Endothelial cell of umbilical vein (primary cell): ENCODE data around the gene SLC44A1. TPM values are rescaled to one million over a fixed set of nuclear protein-coding genes. Genes with fewer than 3 reads are reported as not detected.

Experiments
- BruUV-seq: library from RNA; stranded (reverse); fragments of 400-500 nt; replicated peaks from 2 replicates; lab custom pipeline; 2021; lab: Mats Ljungman, UMichigan
- CTCF ChIA-PET: fragments of 300-600, 350-600 bp; sonication (Branson Sonifier 250); formaldehyde crosslinking; loops from one replicate; lab custom pipeline; 2021; ENCODE audit warnings: antibody characterized with exemption, inconsistent platforms; lab: Charles Lee
- POLR2A ChIA-PET: fragments of 300-600, 350-600 bp; sonication (Branson Sonifier 250); formaldehyde crosslinking; loops from one replicate; lab custom pipeline; 2021; ENCODE audit warnings: antibody characterized with exemption, inconsistent platforms; lab: Charles Lee
- DNase-seq: peaks from one replicate; pipeline ENCODE4 v3.0.0-alpha.2; 2011; ENCODE audit warnings: low read depth, low spot score
- FAIRE-seq: peaks from 2 replicates; lab custom pipeline; 2011; peaks lifted over from hg19 to GRCh38; lab: Jason Lieb, UNC
- H2AFZ ChIP-seq: 2 replicates; pipeline ENCODE4 v1.6.0; 2012; ENCODE audit warnings: low read depth, low read length, control low read depth, inconsistent platforms
- H3K27ac ChIP-seq: 2 replicates; pipeline ENCODE4 v1.5.1; 2011; ENCODE audit warnings: low read depth, mild to moderate bottlenecking, control low read depth, low read length, moderate library complexity; ENCODE audit not compliant: insufficient read depth
- H3K27me3 ChIP-seq, 2 experiments: 2 replicates each; pipeline versions ENCODE4 v1.6.0 to v1.6.1; 2011; ENCODE audit warnings: low read length in 2 of 2, mixed read lengths in 1 of 2; ENCODE audit not compliant: control insufficient read depth in 2 of 2, insufficient read depth in 2 of 2
- H3K36me3 ChIP-seq, 2 experiments: 2 replicates in 1 of 2; 3 replicates in 1 of 2; pipeline ENCODE4 v1.5.1; 2011; ENCODE audit warnings: low read length in 2 of 2, mild to moderate bottlenecking in 1 of 2, moderate library complexity in 1 of 2; ENCODE audit not compliant: control insufficient read depth in 2 of 2, insufficient read depth in 2 of 2; ENCODE audit errors: extremely low read depth in 1 of 2
- H3K4me1 ChIP-seq: 3 replicates; pipeline ENCODE4 v1.5.1; 2011; ENCODE audit warnings: mild to moderate bottlenecking, low read length; ENCODE audit not compliant: control insufficient read depth, insufficient read depth; ENCODE audit errors: extremely low read depth
- H3K4me2 ChIP-seq: 2 replicates; pipeline ENCODE4 v1.6.1; 2011; ENCODE audit warnings: low read length, control low read depth, mixed read lengths; ENCODE audit not compliant: insufficient read depth
- H3K4me3 ChIP-seq, 3 experiments: fragments of 200-600 bp in 1 of 3; sonication (generic), shearing (Covaris generic) in 1 of 3; replicated peaks in 1 of 3; 2 replicates each; pipeline ENCODE4 v1.5.1; 2011 to 2016; ENCODE audit warnings: control low read depth in 3 of 3, low read length in 3 of 3, mild to moderate bottlenecking in 2 of 3, inconsistent platforms in 1 of 3, low read depth in 1 of 3, moderate library complexity in 1 of 3; ENCODE audit not compliant: insufficient read depth in 1 of 3
- H3K79me2 ChIP-seq: 2 replicates; pipeline ENCODE4 v1.6.0; 2012; ENCODE audit warnings: low read length, inconsistent platforms; ENCODE audit not compliant: control insufficient read depth, insufficient read depth
- H3K9ac ChIP-seq: replicated peaks from 2 replicates; pipeline ENCODE3; 2011; ENCODE audit warnings: low read length, control low read depth; ENCODE audit not compliant: insufficient read depth; ENCODE audit errors: extremely low read depth
- H3K9me1 ChIP-seq: replicated peaks from 3 replicates; pipeline ENCODE4 v1.6.0; 2011; ENCODE audit warnings: mild to moderate bottlenecking, low read length; ENCODE audit not compliant: control insufficient read depth, insufficient read depth; ENCODE audit errors: extremely low read depth
- H3K9me3 ChIP-seq: replicated peaks from 2 replicates; pipeline ENCODE4 v1.5.1; 2012; ENCODE audit warnings: low read length, inconsistent platforms; ENCODE audit not compliant: control insufficient read depth, insufficient read depth
- H4K20me1 ChIP-seq: replicated peaks from 2 replicates; pipeline ENCODE3; 2011; ENCODE audit warnings: mild to moderate bottlenecking, low read length; ENCODE audit not compliant: control insufficient read depth, insufficient read depth; ENCODE audit errors: extremely low read depth
- EZH2 ChIP-seq: IDR thresholded peaks from 2 replicates; pipeline ENCODE4 v1.6.1; 2012; ENCODE audit warnings: borderline replicate concordance, low read depth, mild to moderate bottlenecking, moderate library complexity, low read length, inconsistent platforms; ENCODE audit not compliant: severe bottlenecking
- FOS ChIP-seq: IDR thresholded peaks from 2 replicates; pipeline ENCODE4 v1.6.1; 2011; ENCODE audit warnings: mild to moderate bottlenecking, low read length, moderate library complexity, borderline replicate concordance; ENCODE audit not compliant: insufficient read depth
- GATA2 ChIP-seq: IDR thresholded peaks from 2 replicates; pipeline ENCODE4 v1.7.0; 2011; ENCODE audit warnings: low read depth, mild to moderate bottlenecking, moderate library complexity, mixed read lengths, low read length; ENCODE audit not compliant: insufficient read length, insufficient read depth
- JUN ChIP-seq: IDR thresholded peaks from 2 replicates; pipeline ENCODE4 v1.6.1; 2011; ENCODE audit warnings: borderline replicate concordance, low read depth; ENCODE audit not compliant: insufficient read length, insufficient read depth
- MYC ChIP-seq: IDR thresholded peaks from one replicate; pipeline ENCODE4 v1.6.1; 2011; ENCODE audit warnings: mild to moderate bottlenecking, low read depth, low read length
- POLR2A ChIP-seq: IDR thresholded peaks from 2 replicates; pipeline ENCODE4 v1.6.1; 2012; ENCODE audit warnings: low read depth, mild to moderate bottlenecking, control low read depth, low read length
- POLR2AphosphoS5 ChIP-seq: IDR thresholded peaks from 2 replicates; pipeline ENCODE4 v1.6.1; 2012; ENCODE audit warnings: low read depth, mild to moderate bottlenecking, control low read depth, low read length, moderate library complexity; ENCODE audit not compliant: insufficient read depth
- dilution Hi-C: fragments of 300-500 bp; cut with MboI; formaldehyde crosslinking; loops from one replicate; pipeline ENCODE4 v1.15.0; 2019; ENCODE audit warnings: low sequenced_read_pairs; ENCODE audit not compliant: extremely low pct_ligation_motif_present
- intact Hi-C: fragments of 100-400 bp; cut with micrococcal nuclease; formaldehyde crosslinking; loops from one replicate; pipeline ENCODE4 v1.10.0; 2022
- polyA plus RNA-seq, 4 experiments: library from polyadenylated mRNA; depleted of rRNA in 3 of 4; stranded (reverse) in 3 of 4; unstranded in 1 of 4; fragments of >200 nt; gene quantifications; 2 replicates each; pipeline versions ENCODE4 v1.2.1 to v1.2.3, GENCODE V29; 2011 to 2012; ENCODE audit warnings: missing spikeins in 1 of 4
- total RNA-seq: library from RNA; stranded (reverse); gene quantifications from 2 replicates; pipeline ENCODE4 v1.2.3, GENCODE V29; 2021
- TF ChIP-seq, protein P1 (sequence below), 2 donors: IDR thresholded peaks; 1 replicate in 1 of 2; 2 replicates in 1 of 2; pipeline ENCODE4 v1.5.1; 2011; ENCODE audit warnings: low read length in 2 of 2, mild to moderate bottlenecking in 2 of 2, moderate library complexity in 2 of 2, control low read depth in 1 of 2, inconsistent platforms in 1 of 2, low read depth in 1 of 2; ENCODE audit not compliant: insufficient read depth in 1 of 2; ENCODE audit errors: extremely low read depth in 1 of 2
- TF ChIP-seq, protein P2 (sequence below): IDR thresholded peaks from 2 replicates; pipeline ENCODE4 v1.6.1; 2011; ENCODE audit not compliant: insufficient read depth, insufficient read length

SLC44A1 gene
- total and polyA plus RNA-seq, 2 donors (not counting 3 experiments of a cell fraction or from before 2014, with no cell fraction given) = 16.1 to 37.7 TPM

- H4K20me1 ChIP-seq = no peaks in the 10 kb centered on the region
- no peaks in the 10 kb centered on the region for H3K9me1 ChIP-seq
- CTCF ChIA-PET = interaction anchor here (1.4 kb wide), 1 partner anchor 534 kb away, joined by 4 read pairs; no protein-coding TSS in a partner anchor
- no peaks in the 10 kb centered on the region for H3K9me3 ChIP-seq
- dilution Hi-C loops = no loop called here
- FAIRE-seq (no peak), DNase-seq (no peak)
- no peak overlapping the region for H3K9ac ChIP-seq
- intact Hi-C loops = no loop called here
- no peaks in the 10 kb centered on the region for H3K79me2 ChIP-seq
- POLR2A ChIA-PET = no interaction called here
- H3K4me1 ChIP-seq = no peaks in the 10 kb centered on the region
- H3K4me3 ChIP-seq = no peak overlapping the region
- no peak overlapping the region for H2AFZ ChIP-seq
- BruUV-seq = no TSS peak
- H3K36me3 ChIP-seq = no peaks in the 10 kb centered on the region
- H3K27ac ChIP-seq = no peak overlapping the region
- H3K27me3 ChIP-seq = no peaks in the 10 kb centered on the region
- TF ChIP-seq, protein P1, sequence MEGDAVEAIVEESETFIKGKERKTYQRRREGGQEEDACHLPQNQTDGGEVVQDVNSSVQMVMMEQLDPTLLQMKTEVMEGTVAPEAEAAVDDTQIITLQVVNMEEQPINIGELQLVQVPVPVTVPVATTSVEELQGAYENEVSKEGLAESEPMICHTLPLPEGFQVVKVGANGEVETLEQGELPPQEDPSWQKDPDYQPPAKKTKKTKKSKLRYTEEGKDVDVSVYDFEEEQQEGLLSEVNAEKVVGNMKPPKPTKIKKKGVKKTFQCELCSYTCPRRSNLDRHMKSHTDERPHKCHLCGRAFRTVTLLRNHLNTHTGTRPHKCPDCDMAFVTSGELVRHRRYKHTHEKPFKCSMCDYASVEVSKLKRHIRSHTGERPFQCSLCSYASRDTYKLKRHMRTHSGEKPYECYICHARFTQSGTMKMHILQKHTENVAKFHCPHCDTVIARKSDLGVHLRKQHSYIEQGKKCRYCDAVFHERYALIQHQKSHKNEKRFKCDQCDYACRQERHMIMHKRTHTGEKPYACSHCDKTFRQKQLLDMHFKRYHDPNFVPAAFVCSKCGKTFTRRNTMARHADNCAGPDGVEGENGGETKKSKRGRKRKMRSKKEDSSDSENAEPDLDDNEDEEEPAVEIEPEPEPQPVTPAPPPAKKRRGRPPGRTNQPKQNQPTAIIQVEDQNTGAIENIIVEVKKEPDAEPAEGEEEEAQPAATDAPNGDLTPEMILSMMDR (IDR thresholded peaks at IDR 0.05; ENCODE audit: extremely low read depth in 1 of 2, insufficient read depth in 1 of 2, low read depth in 1 of 2, low read length in 2 of 2) = no peak
- TF ChIP-seq, protein P2, sequence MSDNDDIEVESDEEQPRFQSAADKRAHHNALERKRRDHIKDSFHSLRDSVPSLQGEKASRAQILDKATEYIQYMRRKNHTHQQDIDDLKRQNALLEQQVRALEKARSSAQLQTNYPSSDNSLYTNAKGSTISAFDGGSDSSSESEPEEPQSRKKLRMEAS = no peak
- TF ChIP-seq POLR2AphosphoS5 = no peak
- TF ChIP-seq EZH2 = no peak
- TF ChIP-seq GATA2 = no peak
- no peak for TF ChIP-seq MYC
- TF ChIP-seq FOS = no peak
- no peak for TF ChIP-seq POLR2A
- TF ChIP-seq JUN = no peak
- H3K4me2 ChIP-seq = no peak overlapping the region
Measured at GRCh38 chr9:105396901-105397300, 152.4 kb downstream of the SLC44A1 start.
